Measurements from ENCODE around the gene KIRREL3. TPM values are rescaled to one million over a fixed set of nuclear protein-coding genes. Genes with fewer than 3 reads are reported as not detected.

Gene KIRREL3
- polyA plus RNA-seq, 2 of the 4 experiments (the other 2 are of a cell fraction), result 3.0 to 11.0 TPM

- TF ChIP-seq KDM5A (IDR thresholded peaks at IDR 0.05) (no peak), HOXB13 (CRISPR knock-in tag; IDR thresholded peaks at IDR 0.05; ENCODE audit: low read depth) (no peak), HOXB5 (CRISPR knock-in tag; IDR thresholded peaks at IDR 0.05) (no peak), SMC3 (IDR thresholded peaks at IDR 0.05) (no peak), EP300 (IDR thresholded peaks at IDR 0.05) (no peak), HEYL (CRISPR knock-in tag; IDR thresholded peaks at IDR 0.05) (no peak), RARB (CRISPR knock-in tag; IDR thresholded peaks at IDR 0.05) (no peak), EHF (CRISPR knock-in tag; IDR thresholded peaks at IDR 0.05) (no peak), GATA3 (IDR thresholded peaks at IDR 0.05; ENCODE audit: borderline replicate concordance) (no peak), HDAC2 (IDR thresholded peaks at IDR 0.05) (no peak)
- Histone ChIP-seq H3K27ac (no peak overlapping the region), H3K9me3 (no peaks in the 10 kb centered on the region), H3K4me3 (no peak overlapping the region), H3K4me1 (no peaks in the 10 kb centered on the region), H3K4me2 (no peak overlapping the region)
- ATAC-seq (no peak), DNase-seq (ENCODE audit: low read depth in 1 of 2, low spot score in 1 of 2) (no peak), FAIRE-seq (no peak)
- POLR2A ChIA-PET, result no interaction called here
- 60% methylated on average over 2 of the region's 2 CpGs for WGBS (ENCODE audit: missing lambda C conversion rate)
- CTCF ChIA-PET, result no interaction called here
Observed at GRCh38 chr11:126743628-126744027, 256.9 kb downstream of the KIRREL3 start.

GRCh38 chr11:126742582-126742981 is 258.0 kb downstream of the KIRREL3 start:
- Histone ChIP-seq H3K27ac (no peak overlapping the region), H3K4me3 (no peak overlapping the region), H3K4me2 (no peak overlapping the region), H3K4me1 (no peaks in the 10 kb centered on the region), H3K9me3 (no peaks in the 10 kb centered on the region)
- no peak for ATAC-seq
- TF ChIP-seq PHF8 (IDR thresholded peaks at IDR 0.05; ENCODE audit: borderline replicate concordance, low read depth) (no peak), USF2 (IDR thresholded peaks at IDR 0.05) (no peak)
- ChIA-PET CTCF (interaction anchor here (1.0 to 1.1 kb wide), 3 partner anchors 32 to 235 kb away, joined by 3 read pairs; no protein-coding TSS in a partner anchor), POLR2A (no interaction called here)
- no peak for DNase-seq (ENCODE audit: low read depth in 1 of 2, low spot score in 1 of 2)
- no peak for FAIRE-seq
- 51% methylated on average over 4 of the region's 4 CpGs for WGBS (ENCODE audit: missing lambda C conversion rate)

- POLR2A ChIA-PET, result no interaction called here
- DNase-seq (ENCODE audit: low read depth in 1 of 2, low spot score in 1 of 2), result no peak
- no peak for ATAC-seq
- no peak for FAIRE-seq
- 89% methylated on average over 1 of the region's 1 CpG for WGBS (ENCODE audit: missing lambda C conversion rate)
- Histone ChIP-seq H3K4me3 (no peak overlapping the region), H3K4me1 (no peaks in the 10 kb centered on the region), H3K4me2 (no peak overlapping the region), H3K27ac (no peak overlapping the region), H3K9me3 (no peaks in the 10 kb centered on the region)
- TF ChIP-seq ATOH8 (CRISPR knock-in tag; IDR thresholded peaks at IDR 0.05; ENCODE audit: low read depth) (no peak), CHD2 (IDR thresholded peaks at IDR 0.05; ENCODE audit: low read length, partially characterized antibody) (no peak), JUNB (IDR thresholded peaks at IDR 0.05) (no peak), ZNF302 (CRISPR knock-in tag; IDR thresholded peaks at IDR 0.05) (no peak), SREBF2 (IDR thresholded peaks at IDR 0.05) (no peak), CHD4 (IDR thresholded peaks at IDR 0.05; ENCODE audit: borderline replicate concordance) (no peak), HMGXB4 (CRISPR knock-in tag; IDR thresholded peaks at IDR 0.05; ENCODE audit: borderline replicate concordance) (no peak), PHF8 (IDR thresholded peaks at IDR 0.05; ENCODE audit: borderline replicate concordance, low read depth) (no peak), SMC3 (IDR thresholded peaks at IDR 0.05) (no peak), RNF2 (IDR thresholded peaks at IDR 0.05; ENCODE audit: borderline replicate concordance, low read depth) (no peak), MAX (IDR thresholded peaks at IDR 0.05) (no peak), POLR2AphosphoS2 (conservative IDR thresholded peaks at IDR 0.05; ENCODE audit: low read length) (no peak), FOSL2 (IDR thresholded peaks at IDR 0.05) (no peak), FOSL2 (CRISPR knock-in tag; IDR thresholded peaks at IDR 0.05) (no peak)
- CTCF ChIA-PET, result no interaction called here
Observed at GRCh38 chr11:126740846-126741245, 259.7 kb downstream of the KIRREL3 start.

All from A549 (cell line).